Left ventricle myocardium superior (tissue), 1 donor: ENCODE results near the gene SERTAD3. TPM values are rescaled to one million over a fixed set of nuclear protein-coding genes. Genes with fewer than 3 reads are reported as not detected.
A peak's percentile ranks its signal among the peaks of the same experiment; 100 is the strongest.
"Not testable (repeated sequence)": the region's sequence is repeated elsewhere in the genome, so short reads cannot be mapped to it uniquely, and the experiment has no call there.

Experiments used
- ATAC-seq: fragments of 200-7000 bp; cut with Tn5 transposase; one replicate; pipeline ENCODE4 v1.9.1; 2020; ENCODE audit warnings: mild to moderate bottlenecking, moderate library complexity
- DNase-seq: peaks from one replicate; pipeline ENCODE4 v3.0.0-alpha.2; 2020
- intact Hi-C: fragments of 100-400 bp; cut with micrococcal nuclease; formaldehyde crosslinking; loops from one replicate; pipeline ENCODE4 v1.11.0; 2022
- long read RNA-seq: library from polyadenylated mRNA; unstranded; transcript quantifications from one replicate; pipeline ENCODE4 v2.0.0, GENCODE V29; 2021
- total RNA-seq: library from RNA; stranded (reverse); fragmentation: NEBNext Ultra II Directional; extraction: Animal tissue kit (Norgen Biotek cat#: 25700); gene quantifications from one replicate; pipeline ENCODE4 v1.2.1, GENCODE V29; 2021
- donor health status: DM: no; HTN: yes; CAD: no; lungs with severe emphysema.

Gene SERTAD3
- total RNA-seq, result 23.4 TPM
- long read RNA-seq, transcript SERTAD3-201 (2 exons, 1,734 nt), result major isoform, 33 of 37 reads
- long read RNA-seq, partial matches to known transcripts, result 0 of 37 reads
- long read RNA-seq, other reads (novel, unspliced or antisense), result 4 of 37 reads

GRCh38 chr19:40444000-40444824 lies at the start of gene SERTAD3:
Gene SERTAD3 (minus strand): TSS chr19:40444335. CDS start chr19:40442080, 2,255 bp downstream.
- peak; percentile 85 for ATAC-seq
- DNase-seq, result peak; percentile 99
- intact Hi-C loops, result no loop called here

GRCh38 chr19:40493778-40494177 lies 49.6 kb upstream of the SERTAD3 start:
- no peak for DNase-seq
- intact Hi-C loops, result no loop called here

GRCh38 chr19:40492274-40492673 lies 48.1 kb upstream of the SERTAD3 start:
- intact Hi-C loops, result no loop called here
- ATAC-seq (no peak), DNase-seq (no peak)

More at GRCh38 chr19:40493778-40494177, 49.6 kb upstream of the SERTAD3 start:
- no peak for ATAC-seq

- no peak for ATAC-seq
- no peak for DNase-seq
- intact Hi-C loops, result no loop called here
These were observed 45.7 kb upstream of the SERTAD3 start for GRCh38 chr19:40489882-40490230.

- no peak for ATAC-seq
- DNase-seq, result no peak
- intact Hi-C loops, result no loop called here
These were observed 41.9 kb upstream of the SERTAD3 start for GRCh38 chr19:40486017-40486416.

- intact Hi-C loops, ATAC-seq, DNase-seq: not testable (repeated sequence)
These were observed 31.9 kb upstream of the SERTAD3 start for GRCh38 chr19:40475878-40476644.

- no peak for DNase-seq
- no peak for ATAC-seq
- intact Hi-C loops, result no loop called here
These were observed 30.6 kb upstream of the SERTAD3 start for GRCh38 chr19:40474737-40475136.

- no peak for ATAC-seq
- no peak for DNase-seq
- intact Hi-C loops, result no loop called here
These were observed 28.4 kb upstream of the SERTAD3 start for GRCh38 chr19:40472516-40472915.

- ATAC-seq, result no peak
- no peak for DNase-seq
- intact Hi-C loops, result no loop called here
These were observed 27.0 kb upstream of the SERTAD3 start for GRCh38 chr19:40471111-40471510.

- DNase-seq (no peak), ATAC-seq (no peak)
- intact Hi-C loops, result no loop called here
These were observed 24.9 kb upstream of the SERTAD3 start for GRCh38 chr19:40469011-40469410.

- DNase-seq (peak; percentile 35), ATAC-seq (no peak)
These were observed 23.0 kb upstream of the SERTAD3 start, which contains the start of gene SPTBN4 for GRCh38 chr19:40466985-40467734. Gene SPTBN4 (plus strand): TSS chr19:40467001. CDS start chr19:40472622, 5,621 bp downstream.

GRCh38 chr19:40466219-40466984 lies 22.3 kb upstream of the SERTAD3 start:
- ATAC-seq (peak; percentile 0), DNase-seq (peak; percentile 60)
- intact Hi-C loops, result no loop called here

More at GRCh38 chr19:40466985-40467734, 23.0 kb upstream of the SERTAD3 start, which contains the start of gene SPTBN4:
- intact Hi-C loops, result no loop called here

- DNase-seq, result peak; percentile 100
- intact Hi-C loops, result no loop called here
- peak; percentile 94 for ATAC-seq
These were observed 21.6 kb upstream of the SERTAD3 start, which contains the start of gene BLVRB for GRCh38 chr19:40465557-40466218. Gene BLVRB (minus strand): TSS chr19:40465745. CDS start chr19:40465688, 57 bp downstream.

GRCh38 chr19:40465025-40465556 lies 21.0 kb upstream of the SERTAD3 start:
- peak; percentile 28 for ATAC-seq
- DNase-seq, result no peak
- intact Hi-C loops, result no loop called here

- ATAC-seq (peak; percentile 13), DNase-seq (peak; percentile 83)
- intact Hi-C loops, result no loop called here
These were observed 20.2 kb upstream of the SERTAD3 start for GRCh38 chr19:40464059-40465024.

- DNase-seq, ATAC-seq, intact Hi-C loops: not testable (repeated sequence)
These were observed 19.5 kb upstream of the SERTAD3 start for GRCh38 chr19:40463587-40464037.
